NK-92 treated with Interleukin-12 subunit alpha and Interleukin-12 subunit beta, amount 100 ng/mL, for 24 hours (cell line): ENCODE measurements around the gene CRYGB.
A peak's percentile ranks its signal among the peaks of the same experiment; 100 is the strongest.

Experiments used
- DNase-seq: peaks from one replicate; lab custom pipeline; 2025; lab: John Stamatoyannopoulos, UW

Gene CRYGB, protein sequence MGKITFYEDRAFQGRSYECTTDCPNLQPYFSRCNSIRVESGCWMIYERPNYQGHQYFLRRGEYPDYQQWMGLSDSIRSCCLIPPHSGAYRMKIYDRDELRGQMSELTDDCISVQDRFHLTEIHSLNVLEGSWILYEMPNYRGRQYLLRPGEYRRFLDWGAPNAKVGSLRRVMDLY

DNA sequence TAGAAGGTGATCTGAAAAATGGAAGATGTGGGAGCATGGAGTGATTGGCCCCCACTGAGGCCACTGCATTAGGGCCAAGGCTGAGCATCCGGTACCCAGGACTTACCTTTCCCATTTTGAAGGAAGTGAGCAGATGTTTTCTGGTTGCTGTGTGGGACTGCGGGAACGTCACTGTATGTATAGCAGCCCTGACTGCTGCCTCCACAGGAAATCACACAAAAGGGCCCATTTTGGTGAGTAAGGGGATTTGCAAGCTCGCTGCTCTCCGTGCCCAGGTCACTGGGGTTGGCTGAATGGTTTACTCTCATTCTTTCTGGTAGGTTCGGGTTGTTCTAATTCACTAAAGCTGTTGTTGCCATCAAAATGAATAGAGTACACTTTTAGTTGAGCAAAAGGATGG lies at the start of gene CRYGB:
Gene CRYGB (minus strand): TSS at position 153 of the 400 bp plus-strand sequence. CDS start 38 bp downstream, at position 115.
- DNase-seq = no peak

DNA sequence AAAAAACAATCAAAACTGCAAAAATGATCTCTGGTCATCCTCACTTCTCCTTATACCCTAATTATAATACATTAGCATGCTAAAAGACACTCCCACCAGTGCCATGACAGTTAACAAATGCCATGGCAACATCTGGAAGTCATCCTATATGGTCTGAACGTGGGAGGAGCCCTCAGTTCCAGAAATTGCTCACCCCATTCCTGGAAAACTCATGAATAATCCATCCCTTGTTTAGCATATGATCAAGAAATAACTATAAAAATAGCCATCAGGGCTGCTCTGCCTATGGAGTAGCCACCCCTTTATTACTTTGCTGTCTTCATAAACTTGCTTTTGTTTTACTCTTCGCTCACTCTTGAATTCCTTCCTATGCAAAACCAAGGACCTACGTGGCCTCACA lies 49.6 kb upstream of the CRYGB start:
- DNase-seq = no peak

DNA sequence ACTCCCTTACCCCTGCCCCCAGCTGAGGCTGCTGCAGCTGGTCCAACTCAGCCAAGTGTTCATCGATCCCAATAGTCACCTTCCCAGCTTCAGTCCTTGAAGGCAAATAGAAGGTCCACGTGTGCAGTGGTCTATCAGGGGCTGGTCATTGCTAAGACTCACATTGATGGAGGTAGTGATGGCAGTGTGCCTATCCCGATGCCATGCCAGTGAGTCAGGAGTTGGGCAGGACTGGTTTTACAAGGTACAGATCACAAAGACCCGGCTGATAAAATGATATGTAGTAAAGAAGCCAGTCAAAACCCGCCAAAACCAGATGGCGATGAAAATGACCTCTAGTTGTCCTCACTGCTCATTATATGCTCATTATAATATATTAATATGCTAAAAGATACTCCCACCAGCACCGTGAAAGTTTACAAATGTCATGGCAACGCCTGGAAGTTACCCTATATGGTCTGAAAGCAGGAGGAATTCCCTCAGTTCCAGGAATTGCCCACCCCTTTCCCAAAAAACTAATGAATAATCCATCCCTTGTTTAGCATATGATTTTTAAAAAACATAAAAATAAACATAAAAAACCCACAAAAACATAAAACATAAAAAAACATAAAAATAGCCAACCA lies 46.8 kb upstream of the CRYGB start:
- no peak for DNase-seq

DNA sequence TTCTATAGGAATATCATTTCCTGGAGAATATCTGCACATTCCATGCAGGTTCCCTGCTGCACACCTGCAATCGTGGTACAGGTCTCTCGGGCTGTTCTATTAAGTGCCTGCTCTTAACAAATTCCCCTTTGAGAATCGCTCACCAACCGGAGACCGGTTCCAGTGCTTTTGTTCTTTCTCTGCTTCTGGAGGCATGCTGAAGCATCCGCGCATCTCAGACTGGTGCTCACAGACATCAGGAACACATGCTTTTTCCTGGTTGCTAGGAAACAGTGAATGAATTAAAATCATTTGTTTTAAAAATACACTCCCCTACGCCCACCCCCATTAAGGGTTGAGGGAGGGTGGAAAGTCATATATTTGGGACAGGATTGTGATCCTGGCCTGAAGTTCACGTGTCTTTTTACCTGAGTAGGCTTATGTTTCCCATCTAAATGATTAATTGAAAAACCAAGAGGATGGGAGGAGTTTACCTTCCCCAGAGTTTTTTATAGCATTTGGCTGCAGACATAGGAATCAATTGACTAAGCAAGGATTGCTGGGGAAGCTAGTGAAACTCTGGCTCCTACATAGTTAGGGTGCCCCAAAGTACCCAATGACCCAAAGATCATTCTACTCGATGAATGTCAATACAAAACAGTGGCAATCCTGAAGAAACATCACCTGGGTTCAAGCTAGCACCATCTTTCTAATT lies 44.0 kb upstream of the CRYGB start, which contains the start of gene C2orf80:
Gene C2orf80 (minus strand): TSS at position 221 of the 694 bp plus-strand sequence. CDS start 3,044 bp downstream, outside the sequence.
- DNase-seq = no peak

DNA sequence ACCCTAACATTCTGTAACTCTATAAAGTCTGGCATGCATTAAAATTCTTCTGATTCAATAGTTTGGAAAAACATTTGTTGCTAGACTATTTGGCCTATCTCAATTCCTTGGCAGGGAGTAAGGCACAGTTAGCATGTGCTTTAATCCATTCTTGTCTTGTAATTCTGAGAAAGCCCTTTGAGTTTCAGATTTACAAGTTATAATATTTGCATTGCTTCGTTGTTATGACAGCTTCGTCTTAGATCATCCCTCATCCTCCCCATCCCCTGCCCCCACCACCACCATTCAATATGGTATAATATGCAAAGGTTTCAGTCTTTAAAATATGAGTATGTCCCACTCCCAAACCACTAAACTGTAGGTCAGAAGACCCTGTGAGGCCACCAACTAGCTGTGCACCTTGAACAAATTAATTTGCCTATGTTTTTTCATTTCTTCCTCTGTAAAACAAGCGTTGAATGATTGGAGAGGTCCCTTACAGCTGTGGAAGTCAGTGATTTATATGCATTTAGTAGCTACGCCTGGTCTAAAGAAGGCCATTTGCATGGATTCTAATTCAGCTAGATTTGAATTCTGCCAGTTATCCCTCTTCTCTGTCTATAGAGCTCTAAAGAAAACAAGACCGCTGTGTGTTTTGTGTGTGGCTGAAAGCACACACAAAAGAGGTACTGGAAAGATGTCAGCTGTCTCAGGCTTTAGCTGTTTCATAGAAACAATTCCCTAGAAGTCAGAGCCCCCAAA lies 43.3 kb upstream of the CRYGB start:
- no peak for DNase-seq

DNA sequence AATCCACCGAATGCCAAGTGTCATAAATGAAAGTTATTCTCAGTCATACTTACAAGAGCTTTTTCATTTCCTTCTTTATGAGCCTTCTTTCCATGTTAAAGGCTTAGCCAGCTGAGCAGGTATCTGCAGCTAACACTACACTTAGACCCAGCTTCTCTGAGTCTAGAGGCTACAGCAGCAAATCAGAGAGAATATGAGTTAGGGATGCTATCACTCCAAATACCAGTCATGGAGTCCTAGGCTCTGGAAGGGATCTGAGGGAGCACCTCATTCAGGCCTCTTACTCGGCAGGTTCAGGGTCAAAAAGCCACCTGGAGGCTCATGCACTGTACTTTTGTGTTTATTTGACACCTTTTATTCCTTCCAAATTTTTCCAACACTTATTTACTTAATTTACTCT lies 40.9 kb upstream of the CRYGB start:
- no peak for DNase-seq

DNA sequence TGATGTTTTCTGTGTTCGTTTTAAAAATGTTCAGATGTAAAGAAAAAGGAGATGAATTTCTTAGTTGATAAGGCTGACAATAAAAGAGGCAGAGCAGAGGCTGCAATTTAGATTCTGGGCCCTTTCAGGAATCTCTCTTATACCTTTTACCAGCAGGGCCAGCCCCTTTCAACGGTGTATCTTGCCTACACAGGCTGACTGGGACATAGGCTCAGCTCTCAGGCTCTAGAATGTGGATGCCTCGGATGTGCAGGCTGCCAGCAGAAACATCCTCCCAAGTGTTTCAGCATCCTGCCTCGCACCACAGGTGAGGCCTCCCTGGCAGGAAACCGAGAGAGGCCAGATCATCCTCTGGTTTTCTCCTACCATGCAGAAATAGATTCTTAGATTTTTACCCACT lies 40.5 kb upstream of the CRYGB start:
- no peak for DNase-seq

DNA sequence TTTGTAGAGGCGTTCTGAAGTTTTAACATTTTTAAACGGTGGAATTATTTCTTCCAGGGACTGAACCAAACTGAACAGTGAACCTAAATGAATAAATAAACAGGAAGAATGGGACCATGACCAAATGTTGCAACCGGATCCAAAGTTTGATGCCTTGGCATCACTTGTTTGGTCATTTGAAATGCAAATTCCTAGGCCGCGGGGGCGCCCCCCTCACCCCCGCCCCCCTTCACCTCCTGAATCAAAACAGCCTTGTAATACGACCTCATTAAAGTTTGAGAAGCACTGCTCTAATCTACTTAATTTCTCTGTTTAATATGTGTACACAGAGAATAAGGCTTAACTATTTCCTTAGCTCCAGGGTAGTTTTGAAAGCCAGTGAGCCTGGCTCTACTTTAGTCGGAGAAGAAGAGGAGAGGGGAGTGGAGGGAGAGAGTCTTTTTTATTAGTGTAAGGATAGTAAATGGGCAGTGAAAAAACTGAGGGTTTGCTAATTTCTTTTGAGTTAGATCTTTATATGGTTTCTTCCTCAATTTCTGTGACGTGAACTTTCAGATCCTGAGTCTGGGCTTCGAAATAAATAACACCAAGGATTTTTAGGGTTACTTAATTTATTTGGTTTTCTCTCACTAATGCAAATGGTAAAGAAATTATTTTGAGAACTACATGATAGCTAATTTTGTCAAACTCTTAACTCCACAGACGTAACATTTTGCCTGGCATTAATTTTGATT lies 38.2 kb upstream of the CRYGB start:
- no peak for DNase-seq

DNA sequence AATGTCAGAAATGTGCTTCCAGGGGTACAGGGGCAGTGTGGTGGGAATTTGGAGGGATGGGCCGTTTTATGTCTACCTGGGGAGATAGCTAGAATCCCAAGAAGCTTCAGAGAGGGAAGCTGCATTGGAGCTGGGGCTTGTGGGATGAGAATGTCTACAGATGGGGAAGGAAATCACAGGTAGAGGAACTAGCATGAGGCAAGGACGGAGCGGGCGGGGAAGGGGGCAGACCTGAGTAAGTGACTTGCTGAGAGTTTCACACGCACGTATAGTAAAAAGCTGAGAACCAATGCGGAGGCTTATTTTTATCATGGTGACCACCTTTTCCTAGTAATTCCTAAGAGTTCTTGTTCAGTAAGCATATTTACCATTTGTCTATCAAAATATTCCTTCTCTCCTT lies 37.6 kb upstream of the CRYGB start:
- no peak for DNase-seq

DNA sequence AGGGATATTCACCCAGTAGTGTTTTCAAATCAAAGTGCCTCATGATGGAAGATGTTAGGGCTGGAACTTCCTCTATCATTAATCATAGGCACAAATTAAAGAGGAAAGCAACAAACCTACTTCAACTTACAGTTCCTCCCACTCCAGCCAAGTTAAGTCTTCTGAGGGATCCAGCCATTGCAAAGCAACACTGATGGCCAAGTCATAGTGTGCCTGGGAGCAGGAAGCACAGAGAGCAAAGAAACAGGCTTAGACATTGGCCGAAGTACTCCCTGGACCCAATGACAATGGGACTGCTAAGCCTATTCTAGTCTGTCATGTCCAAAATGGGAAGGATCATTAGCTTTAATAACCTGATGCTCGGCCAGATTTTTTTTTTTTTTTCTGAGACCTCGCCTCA lies 36.9 kb upstream of the CRYGB start:
- DNase-seq = no peak

DNA sequence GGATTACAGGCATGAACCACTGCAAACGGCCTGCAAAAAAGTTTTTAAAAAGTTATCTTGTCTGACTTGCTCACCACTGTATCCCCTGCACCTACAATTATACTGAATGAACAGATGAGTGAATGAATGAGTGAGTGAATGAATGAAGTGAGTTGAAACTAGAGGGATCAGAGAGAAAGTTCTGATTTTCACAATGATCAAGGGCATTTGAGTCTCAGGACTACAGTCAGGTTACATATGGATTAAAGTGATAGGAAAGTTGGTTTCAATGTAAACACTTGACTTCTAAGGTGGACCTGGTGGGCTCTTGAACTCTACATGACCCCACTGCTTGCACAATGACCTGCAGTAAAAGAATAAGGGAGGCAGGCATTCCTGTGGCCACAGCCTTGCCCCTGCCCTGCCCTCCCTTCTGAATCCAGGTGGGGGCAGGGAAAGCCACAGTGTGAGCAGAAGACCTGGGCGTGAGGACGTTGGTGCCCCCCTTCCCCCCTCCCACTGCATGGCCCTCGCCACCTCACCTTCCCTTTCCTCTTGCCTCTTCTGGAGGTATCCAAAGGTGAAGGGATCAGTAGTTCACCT lies 33.2 kb upstream of the CRYGB start:
- DNase-seq = no peak

DNA sequence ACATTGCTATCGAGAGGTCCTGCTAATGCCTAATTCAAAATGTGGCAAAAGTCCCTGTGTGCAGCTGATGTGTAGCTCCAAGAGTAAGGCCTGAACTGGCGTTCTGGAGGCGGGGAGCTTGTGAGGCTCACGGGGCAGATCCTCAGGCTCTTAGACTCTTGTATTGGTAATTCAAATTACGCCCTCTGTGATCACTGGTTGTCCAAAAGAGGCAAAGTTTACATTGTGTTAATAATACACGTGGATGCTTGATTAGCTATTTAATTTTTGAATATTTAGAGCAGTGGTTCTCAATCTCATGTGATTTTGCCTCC lies 29.8 kb upstream of the CRYGB start:
- DNase-seq = no peak

DNA sequence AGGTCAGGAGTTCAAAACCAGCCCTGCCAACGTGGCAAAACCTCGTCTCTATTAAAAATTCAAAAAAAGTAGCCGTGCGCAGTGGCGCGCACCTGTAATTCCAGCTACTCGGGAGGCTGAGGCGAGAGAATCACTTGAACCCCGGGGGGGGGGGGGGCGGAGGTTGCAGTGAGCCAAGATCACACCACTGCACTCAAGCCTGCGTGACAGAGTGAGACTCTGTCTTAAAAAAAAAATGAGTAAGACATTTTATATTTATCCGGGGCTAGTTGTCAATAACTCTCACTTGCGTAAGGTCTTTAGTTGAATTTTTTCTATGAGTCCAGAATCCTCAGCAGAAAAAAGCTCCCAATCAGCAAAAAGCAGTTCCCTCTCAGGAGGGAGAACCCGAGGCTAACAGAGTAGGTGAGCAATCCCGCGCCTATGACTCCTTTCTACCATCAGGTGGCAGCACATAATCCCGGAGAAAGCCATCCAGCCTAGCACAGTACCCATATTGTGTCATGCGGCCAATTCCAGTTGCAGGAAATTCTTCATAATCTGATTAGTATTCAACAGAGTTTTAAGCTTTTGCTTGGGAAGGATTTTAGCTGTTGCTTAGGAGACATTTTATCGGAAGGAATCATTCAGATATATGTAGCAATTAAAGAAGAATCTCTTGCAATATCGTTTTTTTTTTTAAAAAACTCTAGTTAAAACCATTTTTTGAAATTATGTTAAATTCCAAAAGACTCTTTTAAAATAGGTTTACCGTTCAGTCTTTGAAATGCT lies 29.3 kb upstream of the CRYGB start:
- DNase-seq = peak; percentile 24

DNA sequence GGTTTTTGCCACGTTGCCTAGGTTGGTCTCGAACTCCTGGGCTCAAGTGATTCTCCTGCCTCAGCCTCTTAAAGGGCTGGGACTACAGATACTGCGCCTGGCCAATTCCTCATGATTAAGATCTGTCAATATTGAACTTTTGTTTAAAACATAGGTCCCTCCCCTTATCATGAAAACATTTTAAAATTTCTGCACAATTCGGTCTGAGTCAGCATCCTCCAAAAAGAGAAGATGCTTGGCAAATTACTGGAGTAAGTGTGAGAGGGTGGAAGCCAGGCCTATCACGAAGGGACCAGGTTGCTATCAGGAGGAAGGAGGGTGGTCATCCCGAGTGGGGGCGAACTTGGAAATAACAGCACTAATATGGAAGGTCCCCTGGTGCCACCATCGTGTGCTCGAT lies 28.2 kb upstream of the CRYGB start:
- DNase-seq = no peak

DNA sequence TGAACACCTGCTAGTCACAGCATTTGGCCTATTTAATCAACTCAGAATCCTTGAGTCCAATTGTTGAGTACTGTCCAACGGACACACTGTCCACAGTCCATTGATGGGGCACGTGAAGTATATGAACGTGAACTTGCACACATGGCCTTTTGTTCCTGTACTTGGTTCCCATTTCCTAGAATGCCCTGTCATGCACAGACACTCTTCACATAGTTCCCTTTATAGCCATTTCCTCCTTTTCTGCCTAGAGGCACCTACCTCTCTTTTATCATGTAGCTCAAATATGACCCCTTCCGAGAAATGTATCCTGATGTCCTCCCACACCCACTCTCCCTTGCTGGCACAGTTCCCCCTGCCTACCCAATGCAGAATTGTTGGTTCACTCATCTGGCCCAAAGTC lies 26.2 kb upstream of the CRYGB start:
- DNase-seq = no peak

DNA sequence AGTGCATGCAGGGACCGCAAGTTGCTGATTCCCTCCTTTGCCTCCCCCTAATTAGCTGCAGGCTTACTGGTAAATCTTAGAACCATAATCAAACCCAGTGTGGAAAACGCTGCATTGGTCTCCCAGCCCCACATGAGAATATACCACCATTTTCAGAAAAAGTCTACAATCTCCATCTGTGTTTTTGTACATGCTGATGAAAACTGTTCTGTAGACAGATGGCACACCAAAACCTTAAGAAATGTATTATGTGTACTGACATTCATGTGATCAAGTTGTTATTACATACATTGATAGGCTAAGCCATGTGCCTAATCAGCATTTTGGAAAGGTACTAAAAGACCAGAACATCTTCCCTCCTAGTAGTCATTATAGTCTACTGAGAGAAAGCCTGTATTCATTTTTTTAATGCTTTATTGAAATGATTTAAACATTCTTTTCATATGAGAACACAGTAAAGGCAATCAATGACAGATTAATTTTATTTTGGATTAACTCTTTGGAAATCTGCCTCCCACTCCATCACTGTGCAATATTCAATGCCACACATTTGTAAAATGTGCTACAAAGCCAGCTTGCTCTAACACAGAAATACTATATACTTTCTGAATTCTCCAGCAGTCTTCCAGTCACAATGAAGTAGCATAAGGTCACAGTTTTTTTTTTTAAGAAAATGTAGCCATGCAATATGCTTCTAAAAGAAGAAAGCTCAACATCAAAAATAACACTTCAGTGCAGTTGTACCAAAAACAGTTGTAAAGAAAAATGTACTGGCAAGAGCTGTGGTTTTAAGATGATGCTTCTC lies 19.2 kb upstream of the CRYGB start:
- DNase-seq = no peak

DNA sequence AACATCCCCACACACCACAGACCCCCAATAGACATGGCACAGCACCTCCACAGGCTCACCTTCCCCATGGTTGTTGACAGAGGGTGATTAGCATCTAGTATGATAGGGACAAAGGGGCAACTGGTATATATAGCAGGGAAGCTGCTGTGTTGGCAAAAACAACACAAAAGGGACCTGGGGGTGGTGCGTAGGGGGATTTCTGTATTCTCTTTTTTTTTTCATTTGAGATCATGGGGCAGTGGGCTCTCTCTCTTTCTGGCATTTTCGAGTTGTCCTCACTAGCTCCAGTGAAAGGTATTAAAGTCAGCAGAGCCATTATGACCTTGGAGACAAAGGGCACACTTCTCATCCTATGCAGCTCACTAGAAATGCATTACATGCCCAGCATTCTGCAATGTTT lies 17.5 kb upstream of the CRYGB start, which contains the start of gene CRYGA:
Gene CRYGA (minus strand): TSS at position 101 of the 400 bp plus-strand sequence. CDS start 33 bp downstream, at position 68.
- no peak for DNase-seq

DNA sequence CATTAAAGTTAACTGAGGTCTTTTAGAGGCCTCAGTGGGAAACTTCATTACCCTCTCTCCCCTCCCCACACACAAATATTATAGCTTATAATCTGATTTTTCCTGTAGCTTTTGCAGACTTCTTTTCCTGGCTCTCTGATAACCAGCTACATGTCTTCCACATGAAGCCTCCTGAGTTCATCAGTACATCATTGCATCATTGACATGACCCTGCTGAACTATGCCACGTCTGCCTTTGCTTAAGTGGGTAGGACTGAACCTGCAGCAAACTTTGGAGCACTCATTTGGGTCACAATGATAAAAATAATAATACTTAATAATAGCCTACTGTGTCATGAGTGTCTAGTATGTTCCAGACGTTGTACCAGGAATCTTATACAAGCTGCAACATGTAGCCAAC lies 10.5 kb upstream of the CRYGB start:
- DNase-seq = no peak

DNA sequence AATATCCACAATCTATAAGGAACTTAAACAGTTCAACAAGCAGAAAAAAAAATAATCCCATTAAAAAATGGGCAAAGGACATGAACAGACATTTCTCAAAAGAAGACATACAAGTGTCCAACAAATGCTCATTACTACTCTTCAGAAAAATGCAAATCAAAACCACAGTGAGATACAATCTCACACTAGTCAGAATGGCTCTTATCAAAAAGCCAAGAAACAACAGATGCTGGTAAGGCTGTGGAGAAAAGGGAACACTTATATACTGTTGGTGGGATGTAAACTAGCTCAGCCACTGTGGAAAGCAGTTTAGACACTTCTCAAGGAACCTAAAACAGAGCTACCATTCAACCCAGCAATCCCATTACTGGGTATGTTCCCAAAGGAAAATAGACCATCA lies 7.2 kb upstream of the CRYGB start:
- DNase-seq = no peak

DNA sequence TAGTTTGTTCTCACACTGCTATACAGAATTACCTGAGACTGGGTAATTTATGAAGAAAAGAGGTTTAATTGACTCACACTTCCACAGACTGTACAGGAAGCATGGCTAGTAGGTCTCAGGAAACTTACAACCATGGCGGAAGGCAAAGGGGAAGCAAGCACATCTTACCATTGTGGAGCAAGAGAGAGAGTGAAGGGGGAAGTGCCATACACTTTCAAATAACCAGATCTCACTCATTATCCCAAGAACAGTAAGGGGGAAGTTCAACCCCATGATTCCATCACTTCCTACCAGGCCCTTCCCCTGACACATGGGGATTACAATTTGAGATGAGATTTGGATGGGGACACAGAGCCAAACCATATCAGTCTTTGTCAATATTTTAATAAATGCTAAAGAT lies 5.0 kb upstream of the CRYGB start:
- DNase-seq = no peak
